Aorta (tissue), 5 donors: Measurements from ENCODE around the gene ERLEC1. TPM values are rescaled to one million over a fixed set of nuclear protein-coding genes. Genes with fewer than 3 reads are reported as not detected.

Source experiments
- ATAC-seq: fragments of 200-7000 bp; cut with Tn5 transposase; one replicate; pipeline ENCODE4 v1.9.1; 2022; ENCODE audit warnings: moderate library complexity; ENCODE audit not compliant: low FRiP score
- DNase-seq, 2 donors: peaks; one replicate each; pipeline ENCODE4 v3.0.0-alpha.2; 2020
- H3K27ac ChIP-seq, 2 donors: one replicate each; pipeline ENCODE4 v1.5.1; 2013; ENCODE audit warnings: low read length in 2 of 2, mild to moderate bottlenecking in 2 of 2, moderate library complexity in 2 of 2, control low read depth in 1 of 2, inconsistent platforms in 1 of 2, low read depth in 1 of 2
- H3K27me3 ChIP-seq, 2 donors: one replicate each; pipeline ENCODE4 v1.6.1; 2013; ENCODE audit warnings: control low read depth in 1 of 2, low read length in 1 of 2, mild to moderate bottlenecking in 1 of 2, moderate library complexity in 1 of 2; ENCODE audit not compliant: insufficient read depth in 2 of 2, control insufficient read depth in 1 of 2
- H3K36me3 ChIP-seq, 2 donors: one replicate each; pipeline ENCODE4 v1.6.1; 2013; ENCODE audit warnings: control low read depth in 1 of 2, low read length in 1 of 2, mild to moderate bottlenecking in 1 of 2; ENCODE audit not compliant: insufficient read depth in 2 of 2, control insufficient read depth in 1 of 2
- H3K4me1 ChIP-seq, 2 donors: one replicate each; pipeline ENCODE4 v1.6.1; 2013; ENCODE audit warnings: low read length in 2 of 2, control low read depth in 1 of 2, mild to moderate bottlenecking in 1 of 2, moderate library complexity in 1 of 2; ENCODE audit not compliant: insufficient read depth in 2 of 2, control insufficient read depth in 1 of 2
- H3K4me3 ChIP-seq, 2 donors: one replicate each; pipeline ENCODE4 v1.5.1; 2013; ENCODE audit warnings: low read length in 2 of 2, control low read depth in 1 of 2, mild to moderate bottlenecking in 1 of 2
- H3K9me3 ChIP-seq: one replicate; pipeline ENCODE4 v1.6.1; 2013; ENCODE audit warnings: mild to moderate bottlenecking, low read length; ENCODE audit not compliant: control insufficient read depth
- WGBS, 2 donors: extraction: QIAGEN DNeasy Blood & Tissue Kit; methylation state at CpG; one replicate each; pipeline ENCODE4 v1.1.7; 2013; 5-methylcytosine and 5-hydroxymethylcytosine counted together
- intact Hi-C, 2 donors: fragments of 100-400 bp; cut with DNase I; formaldehyde crosslinking; loops; one replicate each; pipeline versions ENCODE4 v1.14.2 to v1.15.0; 2022
- polyA plus RNA-seq, 2 donors: library from polyadenylated mRNA; stranded (reverse); fragments of 200-250 nt; gene quantifications; one replicate each; pipeline ENCODE4 v1.2.3, GENCODE V29; 2013
- total RNA-seq, 2 donors: library from RNA; stranded (reverse); fragmentation: NEBNext Ultra II Directional; extraction: Animal tissue kit (Norgen Biotek cat#: 25700); gene quantifications; one replicate each; pipeline ENCODE4 v1.2.1, GENCODE V29; 2021
- donor health status: healthy with polysubstance abuse.
- donor health status: Bipolar disorder and iron deficiency.
- donor health status: DM: no; HTN: no; CAD: no.
- donor health status: DM: no; HTN: no; CAD: no.
- donor health status: DM: yes; HTN: yes; CAD: no.

Gene ERLEC1
- total and polyA plus RNA-seq, 4 donors, result 54.3 to 66.8 (median 56.6) TPM

DNA sequence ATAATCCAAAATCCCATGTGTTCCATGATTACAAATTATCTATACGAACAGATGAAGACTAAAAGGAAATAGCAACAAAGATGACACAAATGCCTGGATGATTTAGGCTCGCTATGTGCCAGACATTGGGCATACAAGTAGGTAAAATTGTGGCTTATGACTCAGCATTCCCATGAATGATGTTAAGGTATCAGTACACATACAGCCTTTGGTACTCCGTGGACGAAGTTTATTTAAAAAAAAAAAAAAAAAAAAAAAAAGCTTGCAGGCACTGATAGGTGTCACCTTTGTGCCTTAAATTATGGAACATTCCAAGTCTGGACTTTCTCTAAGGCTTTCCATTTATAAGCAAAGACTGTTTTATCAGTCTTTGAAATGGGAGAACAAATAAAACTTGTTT is 16.6 kb upstream of the ERLEC1 start:
- H3K36me3 ChIP-seq, result no peaks in the 10 kb centered on the region
- WGBS, 2 donors, result 84 to 89% methylated on average over 4 of the region's 4 CpGs
- H3K27ac ChIP-seq, result no peak overlapping the region
- H3K27me3 ChIP-seq, result no peaks in the 10 kb centered on the region
- H3K4me1 ChIP-seq, result peaks cover 0 to 4% of the 10 kb centered on the region in 2 donors
- H3K9me3 ChIP-seq, result no peaks in the 10 kb centered on the region
- DNase-seq, result no peak
- no peak for ATAC-seq
- H3K4me3 ChIP-seq, result no peak overlapping the region
- intact Hi-C loops, result no loop called here

DNA sequence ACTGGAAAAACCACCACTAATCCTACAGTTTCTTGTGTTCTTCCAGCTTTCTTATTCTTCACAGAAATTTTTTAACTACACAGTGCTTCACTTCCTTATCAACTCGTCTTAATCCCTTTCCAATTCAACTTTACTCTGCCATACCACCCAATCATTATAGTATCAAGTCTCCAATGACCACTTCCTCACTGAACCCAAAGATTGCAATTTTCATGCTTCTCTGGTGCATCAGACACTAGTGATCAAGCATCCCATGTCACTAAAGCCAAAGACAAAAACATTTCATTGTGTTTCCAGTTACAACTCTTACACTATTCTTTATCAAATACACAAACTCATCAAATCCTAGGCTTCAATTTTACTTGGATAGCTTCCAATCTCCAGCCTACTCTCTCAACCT is 9.7 kb upstream of the ERLEC1 start:
- Histone ChIP-seq H3K4me1 (peaks cover 0 to 1% of the 10 kb centered on the region in 2 donors), H3K36me3 (no peaks in the 10 kb centered on the region), H3K27me3 (no peaks in the 10 kb centered on the region), H3K4me3 (no peak overlapping the region), H3K27ac (no peak overlapping the region), H3K9me3 (no peaks in the 10 kb centered on the region)
- 63 to 72% methylated on average over 1 of the region's 1 CpG for WGBS, 2 donors
- no peak for ATAC-seq
- no peak for DNase-seq
- intact Hi-C loops, result no loop called here

DNA sequence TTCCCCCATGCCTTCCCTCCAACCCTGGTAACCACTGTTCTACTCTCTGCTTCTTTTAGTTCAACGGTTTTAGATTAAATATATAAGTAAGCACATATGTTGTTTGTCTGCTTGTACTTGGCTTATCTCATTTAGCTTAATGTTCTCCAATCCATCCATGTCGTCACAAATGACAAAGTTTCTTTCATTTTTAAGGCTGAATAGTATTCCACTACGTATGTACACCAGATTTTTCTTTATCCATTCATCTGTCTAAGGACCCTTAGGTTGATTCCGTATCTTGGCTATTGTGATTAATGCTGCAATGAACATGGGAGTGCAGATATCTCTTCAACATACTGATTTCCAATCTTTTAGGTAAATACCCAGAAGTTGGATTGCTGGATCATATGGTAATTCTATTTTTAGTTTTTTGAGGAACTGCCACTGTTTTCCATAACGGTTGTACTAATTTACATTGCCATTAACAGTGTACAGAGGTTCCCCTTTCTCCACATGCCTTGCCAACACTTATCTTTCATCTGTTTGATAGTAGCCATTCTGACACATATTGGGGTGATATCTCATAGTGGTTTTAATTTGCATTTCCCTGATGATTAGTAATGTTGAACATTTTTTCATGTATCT is 8.2 kb upstream of the ERLEC1 start:
- no peak for ATAC-seq
- H3K36me3 ChIP-seq, result no peaks in the 10 kb centered on the region
- no peaks in the 10 kb centered on the region for H3K9me3 ChIP-seq
- 78 to 83% methylated on average over 5 of the region's 5 CpGs for WGBS, 2 donors
- no peaks in the 10 kb centered on the region for H3K27me3 ChIP-seq
- DNase-seq, result no peak
- intact Hi-C loops, result no loop called here
- no peak overlapping the region for H3K27ac ChIP-seq
- H3K4me1 ChIP-seq, result peaks cover 0 to 1% of the 10 kb centered on the region in 2 donors
- H3K4me3 ChIP-seq, result no peak overlapping the region

DNA sequence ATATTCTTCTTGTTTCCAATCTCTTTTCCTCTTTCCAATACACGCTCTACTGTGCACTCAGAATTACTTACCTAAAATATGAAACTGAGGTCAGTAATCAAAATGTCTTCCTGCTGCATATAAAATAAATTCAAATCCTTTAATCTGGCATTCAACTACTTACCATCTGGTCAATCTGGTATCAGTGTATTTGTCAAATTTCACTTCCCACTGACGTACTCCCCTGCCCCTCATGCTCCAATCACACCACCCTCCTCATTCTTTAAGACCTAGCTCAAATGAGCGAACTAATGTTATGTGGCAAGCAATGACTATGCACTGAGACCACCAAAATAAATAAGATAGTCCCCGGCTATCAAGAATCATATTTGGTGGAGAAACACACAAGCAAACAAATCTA is 6.8 kb upstream of the ERLEC1 start:
- H3K4me3 ChIP-seq, result no peak overlapping the region
- no peak overlapping the region for H3K27ac ChIP-seq
- intact Hi-C loops, result no loop called here
- 93% methylated on average over 4 of the region's 4 CpGs for WGBS, 2 donors
- no peaks in the 10 kb centered on the region for H3K27me3 ChIP-seq
- ATAC-seq (no peak), DNase-seq (no peak)
- no peaks in the 10 kb centered on the region for H3K36me3 ChIP-seq
- H3K9me3 ChIP-seq, result no peaks in the 10 kb centered on the region
- peaks cover 1 to 4% of the 10 kb centered on the region in 2 donors for H3K4me1 ChIP-seq

DNA sequence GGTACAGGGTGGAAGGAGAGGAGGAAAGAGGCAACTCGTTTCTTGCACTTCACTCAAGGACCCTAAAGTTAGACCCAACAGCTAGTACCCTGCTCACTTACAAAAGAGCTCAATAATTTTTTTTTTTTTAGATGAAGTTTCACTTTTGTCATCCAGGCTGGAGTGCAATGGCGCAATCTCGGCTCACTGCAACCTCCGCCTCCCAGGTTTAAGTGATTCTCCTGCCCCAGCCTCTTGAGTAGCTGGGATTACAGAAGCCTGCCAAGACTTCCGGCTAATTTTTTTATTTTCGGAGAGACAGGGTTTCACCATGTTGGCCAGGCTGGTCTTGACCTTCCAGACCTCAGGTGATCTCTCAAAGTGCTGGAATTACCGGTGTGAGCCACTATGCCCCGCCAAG is 4.2 kb upstream of the ERLEC1 start:
- no peak overlapping the region for H3K27ac ChIP-seq
- DNase-seq (no peak), ATAC-seq (no peak)
- H3K4me1 ChIP-seq, result peaks cover 0 to 4% of the 10 kb centered on the region in 2 donors
- no peaks in the 10 kb centered on the region for H3K27me3 ChIP-seq
- no peaks in the 10 kb centered on the region for H3K36me3 ChIP-seq
- no peak overlapping the region for H3K4me3 ChIP-seq
- 77 to 80% methylated on average over 8 of the region's 8 CpGs for WGBS, 2 donors
- intact Hi-C loops, result no loop called here
- H3K9me3 ChIP-seq, result no peaks in the 10 kb centered on the region

DNA sequence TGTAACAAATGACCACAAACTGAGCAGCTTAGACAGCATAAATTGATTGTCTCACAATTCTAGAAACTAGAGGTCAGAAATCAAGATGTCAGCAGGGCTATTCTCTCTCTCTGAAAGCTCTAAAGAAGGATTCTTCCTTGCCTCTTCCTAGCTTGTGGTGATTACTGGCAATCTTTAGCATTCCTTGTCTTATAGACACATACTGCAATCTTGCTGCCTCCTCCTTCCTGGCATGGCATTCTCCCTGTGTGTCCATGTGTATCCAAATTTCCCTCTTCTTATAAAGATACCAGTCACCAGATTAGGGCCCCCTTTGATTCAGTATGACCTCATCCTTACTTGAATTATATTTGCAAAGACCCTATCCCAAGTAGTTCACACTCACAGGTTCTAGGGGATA is 2.4 kb upstream of the ERLEC1 start:
- Histone ChIP-seq H3K4me3 (no peak overlapping the region), H3K9me3 (no peaks in the 10 kb centered on the region), H3K27me3 (no peaks in the 10 kb centered on the region), H3K4me1 (peaks cover 0 to 4% of the 10 kb centered on the region in 2 donors), H3K27ac (no peak overlapping the region), H3K36me3 (no peaks in the 10 kb centered on the region)
- no peak for ATAC-seq
- intact Hi-C loops, result no loop called here
- DNase-seq, result no peak

DNA sequence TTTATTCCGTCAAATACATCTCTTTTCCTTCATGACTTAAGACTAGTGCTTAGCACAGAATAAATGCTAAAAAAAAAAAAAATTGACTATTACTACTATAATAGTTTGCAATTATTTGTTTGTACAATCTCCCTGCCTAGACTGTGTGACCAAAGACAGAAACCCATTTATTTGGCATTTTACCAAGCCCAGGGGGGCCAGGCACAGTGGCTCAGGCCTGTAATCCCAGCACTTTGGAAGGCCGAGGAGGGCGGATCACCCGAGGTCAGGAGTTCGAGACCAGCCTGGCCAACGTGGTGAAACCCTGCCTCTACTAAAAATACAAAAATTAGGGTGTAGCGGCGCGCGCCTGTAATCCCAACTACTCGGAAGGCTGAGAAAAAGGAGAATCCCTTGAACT is 1.5 kb upstream of the ERLEC1 start:
- ATAC-seq (no peak), DNase-seq (no peak)
- Histone ChIP-seq H3K27ac (no peak overlapping the region), H3K27me3 (no peaks in the 10 kb centered on the region), H3K36me3 (no peaks in the 10 kb centered on the region), H3K4me1 (peaks cover 0 to 6% of the 10 kb centered on the region in 2 donors), H3K9me3 (no peaks in the 10 kb centered on the region), H3K4me3 (peak overlapping the region in 1 of 2 donors; percentile 83)
- intact Hi-C loops, result no loop called here
- WGBS, 2 donors, result 53 to 64% methylated on average over 11 of the region's 11 CpGs

DNA sequence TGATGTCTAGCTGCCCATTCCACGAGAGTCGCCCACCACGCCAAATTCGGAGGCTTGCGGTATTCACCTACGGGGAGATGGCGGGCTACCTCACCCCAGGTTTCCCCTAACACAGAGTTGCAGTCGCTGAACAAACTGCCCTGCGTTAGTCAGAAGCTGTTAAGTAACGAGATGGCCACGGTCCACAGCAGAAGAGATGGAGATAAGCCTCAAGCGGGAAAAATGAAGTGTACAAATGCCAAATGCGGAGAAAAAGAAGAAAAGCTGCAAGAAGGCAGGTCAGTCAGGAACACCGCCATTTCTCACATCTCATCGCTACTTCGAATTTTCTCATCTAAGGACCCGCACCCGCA is 516 bp upstream of the ERLEC1 start:
- ATAC-seq (peak; percentile 71), DNase-seq (peak in 1 of 2 donors; percentile 53)
- Histone ChIP-seq H3K27ac (peak overlapping the region in 1 of 2 donors; percentile 68), H3K9me3 (no peaks in the 10 kb centered on the region), H3K4me3 (peak overlapping the region; percentile 70 to 83), H3K27me3 (no peaks in the 10 kb centered on the region), H3K36me3 (no peaks in the 10 kb centered on the region), H3K4me1 (peaks cover 0 to 6% of the 10 kb centered on the region in 2 donors)
- intact Hi-C loops, result loop anchor here in 1 of 2 donors (2.0 kb wide), 1 partner anchor 20 kb away; the partner anchor contains the start of gene CHAC2
- 0% methylated on average over 18 of the region's 18 CpGs for WGBS, 2 donors

DNA sequence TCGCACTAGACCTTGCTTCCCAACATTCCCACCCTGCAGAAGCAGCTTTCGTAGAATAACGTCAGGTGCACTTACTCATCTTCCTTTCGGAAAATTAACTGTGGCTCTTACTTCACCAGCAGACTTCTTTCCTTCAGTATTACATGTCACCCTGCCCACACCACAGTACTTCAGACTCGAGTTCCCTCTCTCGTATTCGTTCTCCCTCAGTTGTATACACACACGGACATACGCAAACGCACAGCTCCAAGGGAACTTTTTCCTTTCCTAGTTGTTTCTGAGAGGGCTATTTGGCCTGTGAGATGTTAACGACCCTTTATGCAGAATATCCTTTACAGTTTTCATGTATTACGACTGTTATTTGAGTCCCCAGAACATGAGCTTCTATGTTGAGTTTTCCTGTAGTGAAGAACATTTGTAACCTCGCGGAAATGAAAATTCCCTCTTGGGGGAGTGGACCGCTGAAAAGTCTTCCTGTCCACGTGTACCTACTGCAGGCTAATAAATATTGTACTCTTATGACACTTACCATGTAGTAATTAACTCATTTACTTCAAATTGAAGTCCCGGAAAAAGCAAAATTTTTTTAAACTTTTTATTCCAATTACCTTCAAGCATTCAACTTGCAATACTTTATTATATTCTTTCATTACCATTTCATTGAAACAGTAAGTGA is 908 bp downstream of the ERLEC1 start:
- Histone ChIP-seq H3K27me3 (no peaks in the 10 kb centered on the region), H3K36me3 (no peaks in the 10 kb centered on the region), H3K4me1 (peaks cover 0 to 6% of the 10 kb centered on the region in 2 donors), H3K4me3 (peak overlapping the region; percentile 70 to 83), H3K27ac (peak overlapping the region in 1 of 2 donors; percentile 37), H3K9me3 (no peaks in the 10 kb centered on the region)
- intact Hi-C loops, result loop anchor here in 1 of 2 donors (2.0 kb wide), 1 partner anchor 21 kb away; the partner anchor contains the start of gene CHAC2
- WGBS, 2 donors, result 3% methylated on average over 17 of the region's 17 CpGs
- ATAC-seq (no peak), DNase-seq (no peak)
